KMS-11 (cell line): Measurements from ENCODE around the gene RNASET2.
A peak's percentile ranks its signal among the peaks of the same experiment; 100 is the strongest.
"Not testable (repeated sequence)": the region's sequence is repeated elsewhere in the genome, so short reads cannot be mapped to it uniquely, and the experiment has no call there.

ENCODE experiments used
- H2AFZ ChIP-seq: fragments of 200-600 bp; sonication (generic); 2 replicates; pipeline ENCODE4 v1.6.1; 2016; ENCODE audit warnings: antibody characterized with exemption, mixed run types, low read depth
- H3K27ac ChIP-seq: fragments of 200-600 bp; sonication (generic); 2 replicates; pipeline ENCODE4 v1.6.1; 2016; ENCODE audit warnings: mild to moderate bottlenecking, mixed run types
- H3K27me3 ChIP-seq: fragments of 200-600 bp; sonication (generic); 2 replicates; pipeline ENCODE4 v1.6.1; 2017; ENCODE audit warnings: mild to moderate bottlenecking, low read depth, mixed run types, moderate library complexity; ENCODE audit not compliant: insufficient read depth
- H3K36me3 ChIP-seq: fragments of 200-600 bp; sonication (generic); 2 replicates; pipeline ENCODE4 v1.6.1; 2017; ENCODE audit warnings: mild to moderate bottlenecking, mixed run types; ENCODE audit not compliant: insufficient read depth
- H3K4me1 ChIP-seq: fragments of 200-600 bp; sonication (generic); 2 replicates; pipeline ENCODE4 v1.6.1; 2016; ENCODE audit warnings: mild to moderate bottlenecking, low read depth, mixed run types; ENCODE audit not compliant: poor library complexity, severe bottlenecking
- H3K4me2 ChIP-seq: fragments of 200-600 bp; sonication (generic); 2 replicates; pipeline ENCODE4 v1.7.0; 2016; ENCODE audit warnings: mild to moderate bottlenecking, mixed run types
- H3K4me3 ChIP-seq: fragments of 200-600 bp; sonication (generic); IDR thresholded peaks from 2 replicates; pipeline ENCODE4 v1.6.1; 2017; ENCODE audit warnings: low read depth, low read length, mixed read lengths; ENCODE audit not compliant: insufficient read depth
- H3K79me2 ChIP-seq: fragments of 200-600 bp; sonication (generic); 2 replicates; pipeline ENCODE4 v1.6.1; 2016; ENCODE audit warnings: low read depth, mixed run types; ENCODE audit not compliant: insufficient read depth
- H3K9ac ChIP-seq: fragments of 200-600 bp; sonication (generic); 2 replicates; pipeline ENCODE4 v1.6.1; 2016; ENCODE audit warnings: mild to moderate bottlenecking, mixed run types
- H4K20me1 ChIP-seq: fragments of 200-600 bp; sonication (generic); 2 replicates; pipeline ENCODE4 v1.6.1; 2016; ENCODE audit warnings: mild to moderate bottlenecking, mixed run types; ENCODE audit not compliant: insufficient read depth
- CTCF ChIP-seq: fragments of 200-600 bp; sonication (generic); conservative IDR thresholded peaks from 2 replicates; pipeline ENCODE4 v1.6.1; 2017; ENCODE audit warnings: low read depth, mild to moderate bottlenecking, antibody characterized with exemption, low read length, moderate library complexity, mixed read lengths

Gene RNASET2

DNA sequence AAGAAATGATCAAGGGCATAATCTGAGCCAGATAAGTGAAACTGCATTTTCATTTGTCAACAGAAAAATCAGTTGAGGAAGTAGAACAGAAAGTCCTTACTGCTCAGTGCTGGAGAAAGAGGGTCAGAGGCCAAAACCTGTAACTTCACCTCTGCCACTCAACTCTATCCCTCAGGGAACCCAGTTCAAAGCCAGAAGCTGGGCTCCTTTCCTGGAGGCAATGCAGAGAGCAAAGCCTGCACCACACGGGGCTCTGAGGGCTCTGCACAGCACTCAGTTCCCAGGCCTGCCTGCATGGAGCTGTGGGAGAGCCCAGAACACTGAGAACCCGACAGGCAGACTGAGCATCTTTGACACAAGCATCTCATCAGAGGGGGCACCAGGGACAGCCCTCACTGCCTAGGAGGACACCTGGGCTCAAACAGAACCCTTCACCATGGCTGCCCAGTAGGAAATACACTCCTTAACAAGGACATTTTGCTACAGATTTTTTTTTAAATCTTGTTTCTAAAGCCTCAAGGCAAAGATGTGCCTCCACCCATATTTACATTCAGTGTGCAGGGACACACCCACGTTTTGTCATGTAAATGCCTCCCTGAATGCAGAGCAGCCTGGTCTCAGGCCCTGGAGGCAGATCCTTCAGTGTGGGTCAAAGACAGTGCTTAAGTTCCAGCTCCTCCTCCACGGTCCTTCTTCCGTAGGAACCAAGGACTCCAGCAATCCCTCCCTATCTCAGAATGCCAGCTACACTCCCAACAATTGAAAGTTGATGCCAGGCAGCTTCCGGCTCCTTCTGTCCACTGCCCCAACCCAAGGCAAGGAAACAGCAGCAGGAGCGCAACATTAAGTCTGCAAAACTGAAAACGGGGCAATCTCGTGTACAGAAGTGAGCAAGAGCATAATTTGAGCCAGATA lies 6.6 kb downstream of the RNASET2 start:
- H3K4me1 ChIP-seq, result peaks cover 36% of the 10 kb centered on the region
- H3K27me3 ChIP-seq, result no peaks in the 10 kb centered on the region
- H3K4me2 ChIP-seq, result peak overlapping the region; percentile 96
- H3K79me2 ChIP-seq, result no peaks in the 10 kb centered on the region
- peak overlapping the region; percentile 56; the same call in 1 of the 2 replicates for H3K27ac ChIP-seq
- no peak overlapping the region for H3K4me3 ChIP-seq
- no peak for TF ChIP-seq CTCF
- H4K20me1 ChIP-seq, result no peaks in the 10 kb centered on the region
- peak overlapping the region; percentile 13; the same call in 1 of the 2 replicates for H3K9ac ChIP-seq
- H2AFZ ChIP-seq, result peak overlapping the region; percentile 24; the same call in 1 of the 2 replicates
- H3K36me3 ChIP-seq, result no peaks in the 10 kb centered on the region

DNA sequence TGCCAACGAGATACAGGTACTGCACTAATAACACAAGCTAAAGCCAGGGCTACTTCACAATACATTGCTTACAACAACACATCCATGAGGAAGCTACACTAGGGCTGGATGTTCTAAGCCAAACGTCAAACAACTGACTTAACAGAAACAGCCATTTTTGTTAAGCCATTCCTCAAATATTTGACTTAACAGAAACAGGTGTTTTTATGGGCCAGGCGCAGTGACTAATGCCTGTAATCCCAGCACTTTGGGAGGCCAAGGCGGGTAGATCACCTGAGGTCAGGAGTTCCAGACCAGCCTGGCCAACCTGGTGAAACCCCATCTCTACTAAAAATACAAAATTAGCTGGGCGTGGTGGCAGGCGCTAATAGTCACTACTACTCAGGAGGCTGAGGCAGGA lies 7.6 kb downstream of the RNASET2 start:
- not testable (repeated sequence) for H2AFZ ChIP-seq, H3K36me3 ChIP-seq, H3K9ac ChIP-seq, H3K4me2 ChIP-seq, H3K79me2 ChIP-seq, H3K4me3 ChIP-seq, H3K27ac ChIP-seq, H4K20me1 ChIP-seq, H3K27me3 ChIP-seq
- peaks cover 36% of the 10 kb centered on the region for H3K4me1 ChIP-seq

- no peak for TF ChIP-seq CTCF
- H3K27ac ChIP-seq, result no peak overlapping the region
Measured at GRCh38 chr6:166947251-166947650, 9.1 kb downstream of the RNASET2 start.

GRCh38 chr6:166946125-166946524 lies 10.2 kb downstream of the RNASET2 start:
- H4K20me1 ChIP-seq, result no peaks in the 10 kb centered on the region
- no peaks in the 10 kb centered on the region for H3K27me3 ChIP-seq
- no peak overlapping the region for H3K9ac ChIP-seq
- no peak for TF ChIP-seq CTCF
- H3K79me2 ChIP-seq, result no peaks in the 10 kb centered on the region
- no peak overlapping the region for H3K4me3 ChIP-seq
- no peak overlapping the region for H3K27ac ChIP-seq
- no peak overlapping the region for H2AFZ ChIP-seq
- no peaks in the 10 kb centered on the region for H3K36me3 ChIP-seq
- H3K4me2 ChIP-seq, result no peak overlapping the region
- peaks cover 23% of the 10 kb centered on the region for H3K4me1 ChIP-seq

More at GRCh38 chr6:166947251-166947650, 9.1 kb downstream of the RNASET2 start:
- H3K4me1 ChIP-seq, result peaks cover 33% of the 10 kb centered on the region
- no peak overlapping the region for H3K4me3 ChIP-seq
- H3K27me3 ChIP-seq, result no peaks in the 10 kb centered on the region
- H3K4me2 ChIP-seq, result no peak overlapping the region
- no peak overlapping the region for H2AFZ ChIP-seq
- no peaks in the 10 kb centered on the region for H3K36me3 ChIP-seq
- no peak overlapping the region for H3K9ac ChIP-seq
- H4K20me1 ChIP-seq, result no peaks in the 10 kb centered on the region
- H3K79me2 ChIP-seq, result no peaks in the 10 kb centered on the region
